HT-29 (cell line): ENCODE results near the gene HBQ1. TPM values are rescaled to one million over a fixed set of nuclear protein-coding genes. Genes with fewer than 3 reads are reported as not detected.
A peak's percentile ranks its signal among the peaks of the same experiment; 100 is the strongest.
"Not testable (repeated sequence)": the region's sequence is repeated elsewhere in the genome, so short reads cannot be mapped to it uniquely, and the experiment has no call there.

Experiments used
- DNase-seq: peaks from one replicate; pipeline ENCODE4 v3.0.0-alpha.2; 2015; ENCODE audit warnings: low spot score
- total RNA-seq: library from RNA; depleted of rRNA; stranded (reverse); fragments of >200 nt; shearing (Covaris generic); gene quantifications from 2 replicates; pipeline ENCODE4 v1.2.3, GENCODE V29; 2014

The HBQ1 gene
- total RNA-seq, 1 experiment from 2014 or later: not detected

- DNase-seq: no peak
These were observed 19.5 kb upstream of the HBQ1 start for GRCh38 chr16:160691-161190.

GRCh38 chr16:162271-162991 lies 17.8 kb upstream of the HBQ1 start:
- DNase-seq: no peak

GRCh38 chr16:163139-163538 lies 17.1 kb upstream of the HBQ1 start:
- not testable (repeated sequence) for DNase-seq

- not testable (repeated sequence) for DNase-seq
These were observed 16.6 kb upstream of the HBQ1 start for GRCh38 chr16:163696-164095.

- DNase-seq: not testable (repeated sequence)
These were observed 16.0 kb upstream of the HBQ1 start for GRCh38 chr16:164134-164823.

GRCh38 chr16:164827-165538 lies 15.3 kb upstream of the HBQ1 start:
- DNase-seq: no peak

- DNase-seq: no peak
These were observed 14.5 kb upstream of the HBQ1 start, which contains the start of gene HBM for GRCh38 chr16:165539-166374. Gene HBM, plus strand, starts transcription at chr16:165978. Its CDS starts 20 bp downstream, at chr16:165998.

GRCh38 chr16:166375-167121 lies 13.7 kb upstream of the HBQ1 start:
- no peak for DNase-seq

GRCh38 chr16:167122-167690 lies 13.1 kb upstream of the HBQ1 start:
- no peak for DNase-seq

GRCh38 chr16:168424-168823 lies 11.8 kb upstream of the HBQ1 start:
- DNase-seq: no peak

- no peak for DNase-seq
These were observed 11.2 kb upstream of the HBQ1 start for GRCh38 chr16:169014-169413.

GRCh38 chr16:170088-170507 lies 10.2 kb upstream of the HBQ1 start:
- peak; percentile 15 for DNase-seq

- no peak for DNase-seq
These were observed 9.5 kb upstream of the HBQ1 start for GRCh38 chr16:170788-171187.

GRCh38 chr16:172374-172941 lies 7.8 kb upstream of the HBQ1 start, which contains the start of gene HBA2:
Gene HBA2, plus strand, starts transcription at chr16:172876. Its CDS starts 37 bp downstream, at chr16:172913.
- DNase-seq: not testable (repeated sequence)

GRCh38 chr16:173211-173854 lies 6.9 kb upstream of the HBQ1 start:
- DNase-seq: not testable (repeated sequence)

GRCh38 chr16:173928-174769 lies 6.1 kb upstream of the HBQ1 start:
- DNase-seq: peak; percentile 19

GRCh38 chr16:175011-175949 lies 5.0 kb upstream of the HBQ1 start:
- DNase-seq: no peak
